Adrenal gland (tissue), 5 donors: ENCODE data around the gene EIF4EBP3.

Source experiments
- CTCF ChIP-seq, 6 experiments: fragments of 450-650 bp in 4 of 6; fragments of 200-600 bp in 2 of 6; sonication (generic) in 1 of 6; IDR thresholded peaks; 1 replicate in 5 of 6; 2 replicates in 1 of 6; pipeline versions ENCODE4 v1.5.1 to v1.8.0; 2016 to 2021; ENCODE audit warnings: antibody characterized with exemption in 6 of 6, mild to moderate bottlenecking in 2 of 6, moderate library complexity in 1 of 6
- POLR2A ChIP-seq, 2 donors: fragments of 450-650 bp; IDR thresholded peaks; one replicate each; pipeline ENCODE4 v1.6.1; 2017; ENCODE audit warnings: antibody characterized with exemption in 2 of 2, mild to moderate bottlenecking in 2 of 2, moderate library complexity in 1 of 2
- donor health status: DM: no; HTN: no; CAD: no.

DNA sequence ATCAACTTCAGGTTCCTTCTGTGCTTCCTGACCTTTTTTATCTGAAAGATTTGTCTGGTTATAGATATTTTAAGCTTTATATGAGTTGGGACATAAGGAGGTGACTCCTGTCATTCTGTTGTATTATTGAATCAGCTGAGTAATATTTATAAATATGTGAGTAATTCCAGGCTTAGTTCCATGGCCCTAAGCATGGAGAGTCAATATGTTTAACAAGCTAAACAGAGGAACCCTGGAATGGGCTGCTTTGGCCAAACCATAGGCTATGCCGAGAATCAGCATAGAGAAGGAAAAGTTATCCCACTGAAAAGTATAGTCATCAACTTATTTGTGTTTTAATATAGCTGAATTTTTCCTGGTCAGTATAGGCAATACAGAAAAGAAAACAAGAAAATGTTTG lies 7.2 kb upstream of the EIF4EBP3 start:
- no peak for TF ChIP-seq CTCF (IDR thresholded peaks at IDR 0.05)
- no peak for TF ChIP-seq POLR2A (IDR thresholded peaks at IDR 0.05)
